GM19043 (cell line): ENCODE results near the gene CD47.

ENCODE experiments used
- ATAC-seq: cut with Tn5 transposase; IDR thresholded peaks from one replicate; pipeline ENCODE4 v1.9.1; 2021; ENCODE audit warnings: low read depth; ENCODE audit not compliant: unreplicated experiment

The CD47 gene

GRCh38 chr3:108022256-108023150 is 68.3 kb downstream of the CD47 start:
- no peak for ATAC-seq

GRCh38 chr3:108021533-108021932 is 69.3 kb downstream of the CD47 start:
- no peak for ATAC-seq

- no peak for ATAC-seq
Measured at GRCh38 chr3:108021131-108021530, 69.7 kb downstream of the CD47 start.

- ATAC-seq = no peak
Measured at GRCh38 chr3:108018552-108018951, 72.3 kb downstream of the CD47 start.

- no peak for ATAC-seq
Measured at GRCh38 chr3:108017587-108017986, 73.2 kb downstream of the CD47 start.

DNA sequence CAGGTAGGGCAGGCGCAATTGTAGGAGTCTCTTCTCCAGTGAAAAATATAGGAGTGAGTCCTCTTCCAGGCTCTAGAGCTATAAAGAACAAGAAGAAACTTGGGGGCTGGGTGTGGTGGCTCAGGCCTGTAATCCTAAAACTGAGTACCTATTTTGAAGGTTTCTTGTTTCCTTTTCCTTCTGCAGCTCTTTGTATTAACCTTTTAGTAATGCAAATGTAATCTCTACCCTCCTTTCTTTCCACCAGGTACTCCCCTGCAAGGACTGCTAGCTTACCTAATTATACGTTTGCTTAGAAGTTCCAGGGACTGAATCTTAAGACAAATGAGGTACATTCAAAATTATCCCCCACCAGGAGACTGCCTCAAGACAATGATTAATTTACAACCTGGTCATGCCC is 75.9 kb downstream of the CD47 start:
- no peak for ATAC-seq

- no peak for ATAC-seq
Measured at GRCh38 chr3:108013141-108014055, 77.4 kb downstream of the CD47 start.

DNA sequence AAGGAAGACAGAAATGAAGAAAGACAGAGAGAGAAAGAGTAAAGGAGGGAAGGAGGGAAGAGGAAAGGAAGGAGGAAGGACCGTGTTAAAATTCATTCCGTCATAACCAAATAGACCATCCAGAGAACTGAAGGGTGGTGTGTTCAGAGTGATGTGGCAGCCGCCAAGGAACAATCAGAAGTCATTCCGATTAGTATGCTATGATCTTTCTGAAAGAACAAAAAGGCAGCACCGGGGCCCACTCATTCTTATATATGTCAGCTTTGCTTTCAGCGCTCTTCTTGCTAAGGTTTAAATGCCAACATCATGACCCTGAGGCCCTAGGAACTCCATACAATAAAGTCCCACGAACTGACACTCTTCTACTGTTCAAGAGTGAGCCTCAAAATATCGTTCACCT is 78.5 kb downstream of the CD47 start:
- ATAC-seq = no peak

- no peak for ATAC-seq
Measured at GRCh38 chr3:108011616-108012015, 79.2 kb downstream of the CD47 start.

GRCh38 chr3:108008931-108009639 is 81.7 kb downstream of the CD47 start:
- no peak for ATAC-seq

DNA sequence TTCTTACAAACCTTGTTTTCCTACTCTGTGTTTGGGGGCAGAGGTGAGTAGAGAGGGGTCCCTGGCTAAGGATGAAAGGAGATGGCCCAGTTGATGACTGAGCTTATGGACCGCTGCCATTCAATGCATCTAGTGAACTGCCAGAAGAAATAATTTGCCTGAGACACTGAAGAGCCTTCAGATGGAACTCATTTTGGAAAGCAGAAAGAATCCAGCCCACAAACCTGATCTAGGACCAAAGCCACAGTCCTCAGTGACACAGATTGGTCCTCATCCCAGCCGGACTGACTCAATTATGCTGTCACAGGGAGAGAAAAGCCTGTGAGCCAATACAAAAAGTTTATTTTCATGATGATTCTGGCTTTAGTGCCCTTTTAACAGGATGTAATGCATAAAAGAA is 82.7 kb downstream of the CD47 start:
- ATAC-seq = no peak

GRCh38 chr3:108006881-108007331 is 83.9 kb downstream of the CD47 start:
- ATAC-seq = no peak

DNA sequence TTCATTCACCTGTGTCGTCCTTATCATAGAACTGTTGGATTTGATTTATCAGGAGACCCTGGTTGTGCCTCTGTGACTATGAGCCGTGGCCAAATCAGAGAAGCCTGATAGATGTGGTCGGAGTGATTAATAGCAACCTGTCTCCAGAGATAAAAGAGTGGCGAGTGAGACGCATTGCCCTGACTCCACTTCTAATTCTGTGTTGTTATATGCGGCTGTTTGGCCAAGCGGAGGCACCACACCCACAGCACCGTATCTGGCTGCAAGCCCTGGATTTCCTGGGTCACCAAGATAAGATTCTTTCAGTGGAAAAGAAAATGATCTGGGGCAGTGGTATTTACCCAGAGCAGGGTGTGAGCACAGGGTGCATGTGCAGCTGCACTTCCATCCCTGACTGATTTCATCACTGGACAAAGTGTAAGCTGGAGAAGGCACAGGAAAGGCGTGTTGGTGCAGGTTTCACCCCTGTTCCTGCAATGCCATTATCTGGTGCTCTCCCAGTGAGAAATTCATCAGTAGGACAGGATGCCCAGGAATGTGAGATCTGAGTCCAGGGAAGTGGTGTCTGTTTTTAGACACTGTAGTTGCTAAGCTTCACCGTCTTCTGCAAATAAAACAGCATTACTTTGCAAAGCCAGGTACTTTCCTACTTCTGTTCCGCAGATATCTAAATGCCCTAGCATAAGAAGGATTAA is 84.6 kb downstream of the CD47 start:
- ATAC-seq = no peak

GRCh38 chr3:108004647-108005046 is 86.2 kb downstream of the CD47 start:
- ATAC-seq = no peak

GRCh38 chr3:108001457-108001856 is 89.4 kb downstream of the CD47 start:
- ATAC-seq = no peak

- no peak for ATAC-seq
Measured at GRCh38 chr3:107999215-107999775, 91.5 kb downstream of the CD47 start.

DNA sequence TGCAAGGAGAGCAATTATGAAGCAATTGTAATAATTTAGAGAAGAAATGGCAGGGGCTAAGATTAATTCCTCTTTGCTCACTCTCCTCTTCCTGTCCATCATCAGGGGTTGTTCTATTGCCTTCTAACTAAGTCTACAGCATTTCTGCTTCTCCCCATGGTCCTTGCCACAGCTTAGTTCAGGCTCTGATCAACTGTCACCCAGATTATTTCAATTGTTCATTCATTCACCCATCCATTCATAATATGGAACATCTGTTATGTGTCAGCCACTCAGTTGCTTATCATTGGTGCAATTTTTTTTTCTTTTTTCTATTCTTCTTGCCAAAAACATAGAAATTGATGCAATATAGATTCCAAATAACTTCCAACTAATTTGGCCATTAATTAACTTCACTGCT is 93.2 kb downstream of the CD47 start:
- no peak for ATAC-seq

- no peak for ATAC-seq
Measured at GRCh38 chr3:107995823-107996222, 95.0 kb downstream of the CD47 start.

- no peak for ATAC-seq
Measured at GRCh38 chr3:107994956-107995715, 95.7 kb downstream of the CD47 start.
